Lung (tissue), 12 donors: Measurements from ENCODE around the gene ROBO1. TPM values are rescaled to one million over a fixed set of nuclear protein-coding genes. Genes with fewer than 3 reads are reported as not detected.
"Not testable (repeated sequence)": the region's sequence is repeated elsewhere in the genome, so short reads cannot be mapped to it uniquely, and the experiment has no call there.

Experiments used
- ATAC-seq: fragments of 200-7000 bp; cut with Tn5 transposase; one replicate; pipeline ENCODE4 v1.9.1; 2020; ENCODE audit warnings: moderate number of reproducible peaks; ENCODE audit not compliant: insufficient read depth, low FRiP score
- DNase-seq, 3 donors: peaks; one replicate each; pipeline ENCODE4 v3.0.0-alpha.2; 2013 to 2017
- H3K27ac ChIP-seq, 2 donors: one replicate each; pipeline ENCODE4 v1.5.1; 2013; ENCODE audit warnings: mild to moderate bottlenecking in 2 of 2, moderate library complexity in 2 of 2, control low read depth in 1 of 2, inconsistent platforms in 1 of 2, low read depth in 1 of 2, low read length in 1 of 2
- H3K27me3 ChIP-seq, 3 donors: one replicate each; pipeline ENCODE4 v1.5.1; 2013; ENCODE audit warnings: low read length in 2 of 3; ENCODE audit not compliant: control insufficient read depth in 3 of 3, insufficient read depth in 3 of 3
- H3K36me3 ChIP-seq, 4 donors: one replicate each; pipeline ENCODE4 v1.5.1; 2013; ENCODE audit warnings: low read length in 4 of 4, mild to moderate bottlenecking in 1 of 4, moderate library complexity in 1 of 4; ENCODE audit not compliant: control insufficient read depth in 4 of 4, insufficient read depth in 4 of 4
- H3K4me1 ChIP-seq, 5 donors: one replicate each; pipeline ENCODE4 v1.5.1; 2013; ENCODE audit warnings: low read length in 5 of 5, mild to moderate bottlenecking in 2 of 5, moderate library complexity in 1 of 5; ENCODE audit not compliant: control insufficient read depth in 5 of 5, insufficient read depth in 5 of 5
- H3K4me3 ChIP-seq: one replicate; pipeline ENCODE4 v1.5.1; 2013; ENCODE audit warnings: mild to moderate bottlenecking, control low read depth, moderate library complexity
- H3K9ac ChIP-seq, 2 donors: one replicate each; pipeline ENCODE4 v1.5.1; 2013; ENCODE audit warnings: low read length in 2 of 2, control low read depth in 1 of 2; ENCODE audit not compliant: insufficient read depth in 1 of 2
- H3K9me3 ChIP-seq, 4 donors: one replicate each; pipeline ENCODE4 v1.5.1; 2013; ENCODE audit warnings: low read length in 3 of 4, mild to moderate bottlenecking in 1 of 4, moderate library complexity in 1 of 4; ENCODE audit not compliant: control insufficient read depth in 4 of 4, insufficient read depth in 3 of 4
- WGBS, 2 donors: extraction: QIAGEN DNeasy Blood & Tissue Kit; methylation state at CpG; one replicate each; pipeline ENCODE4 v1.1.7; 2013; 5-methylcytosine and 5-hydroxymethylcytosine counted together
- polyA plus RNA-seq, 2 donors: library from polyadenylated mRNA; stranded (reverse); fragments of 200-250 nt; gene quantifications; one replicate each; pipeline ENCODE4 v1.2.1, GENCODE V29; 2013
- total RNA-seq, 2 donors: library from RNA; depleted of rRNA in 1 of 2; stranded (reverse); fragments of >200 nt in 1 of 2; gene quantifications; one replicate each; pipeline ENCODE4 v1.2.1, GENCODE V29; 2014 to 2021
- TF ChIP-seq, protein P1 (sequence below): IDR thresholded peaks from 2 replicates; pipeline ENCODE4 v1.5.1; 2012; ENCODE audit warnings: mild to moderate bottlenecking; ENCODE audit errors: control extremely low read depth, extremely low read depth
- donor health status: control.
- donor health status: control.
- donor health status: Bipolar disorder and iron deficiency.
- donor health status: healthy.
- donor health status: DM: yes; HTN: yes; CAD: no.

Gene ROBO1
- total and polyA plus RNA-seq, 4 donors, result 2.6 to 72.6 (median 15.7) TPM

DNA sequence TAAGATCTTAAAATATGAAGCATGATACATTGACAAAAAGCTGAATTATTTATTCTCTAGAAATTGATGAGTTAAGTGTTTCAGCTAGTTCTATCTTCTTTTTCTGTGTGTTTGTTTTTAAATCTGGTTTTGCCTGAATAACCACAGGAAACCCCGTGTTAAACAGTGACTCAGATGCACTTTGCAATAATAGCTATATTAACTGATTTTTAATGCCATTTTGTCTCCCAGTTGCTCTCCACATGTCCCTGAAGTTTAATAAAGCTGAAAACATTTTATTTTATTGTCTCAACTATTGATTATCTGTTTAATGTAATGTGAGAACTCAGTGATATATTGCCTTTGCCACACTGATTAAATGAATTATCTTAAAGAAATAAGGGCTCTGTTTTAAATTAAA lies 42.8 kb upstream of the ROBO1 start:
- WGBS, 2 donors, result 53 to 59% methylated on average over 1 of the region's 1 CpG
- H3K36me3 ChIP-seq, result no peaks in the 10 kb centered on the region
- H3K4me3 ChIP-seq, result no peak overlapping the region
- H3K27ac ChIP-seq, result no peak overlapping the region
- H3K27me3 ChIP-seq, result no peaks in the 10 kb centered on the region
- TF ChIP-seq, protein P1, sequence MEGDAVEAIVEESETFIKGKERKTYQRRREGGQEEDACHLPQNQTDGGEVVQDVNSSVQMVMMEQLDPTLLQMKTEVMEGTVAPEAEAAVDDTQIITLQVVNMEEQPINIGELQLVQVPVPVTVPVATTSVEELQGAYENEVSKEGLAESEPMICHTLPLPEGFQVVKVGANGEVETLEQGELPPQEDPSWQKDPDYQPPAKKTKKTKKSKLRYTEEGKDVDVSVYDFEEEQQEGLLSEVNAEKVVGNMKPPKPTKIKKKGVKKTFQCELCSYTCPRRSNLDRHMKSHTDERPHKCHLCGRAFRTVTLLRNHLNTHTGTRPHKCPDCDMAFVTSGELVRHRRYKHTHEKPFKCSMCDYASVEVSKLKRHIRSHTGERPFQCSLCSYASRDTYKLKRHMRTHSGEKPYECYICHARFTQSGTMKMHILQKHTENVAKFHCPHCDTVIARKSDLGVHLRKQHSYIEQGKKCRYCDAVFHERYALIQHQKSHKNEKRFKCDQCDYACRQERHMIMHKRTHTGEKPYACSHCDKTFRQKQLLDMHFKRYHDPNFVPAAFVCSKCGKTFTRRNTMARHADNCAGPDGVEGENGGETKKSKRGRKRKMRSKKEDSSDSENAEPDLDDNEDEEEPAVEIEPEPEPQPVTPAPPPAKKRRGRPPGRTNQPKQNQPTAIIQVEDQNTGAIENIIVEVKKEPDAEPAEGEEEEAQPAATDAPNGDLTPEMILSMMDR, result no peak
- no peak overlapping the region for H3K9ac ChIP-seq
- no peak for ATAC-seq
- H3K4me1 ChIP-seq, result no peaks in the 10 kb centered on the region
- no peak for DNase-seq
- H3K9me3 ChIP-seq, result peaks cover 0 to 3% (median 0%) of the 10 kb centered on the region in 4 donors

DNA sequence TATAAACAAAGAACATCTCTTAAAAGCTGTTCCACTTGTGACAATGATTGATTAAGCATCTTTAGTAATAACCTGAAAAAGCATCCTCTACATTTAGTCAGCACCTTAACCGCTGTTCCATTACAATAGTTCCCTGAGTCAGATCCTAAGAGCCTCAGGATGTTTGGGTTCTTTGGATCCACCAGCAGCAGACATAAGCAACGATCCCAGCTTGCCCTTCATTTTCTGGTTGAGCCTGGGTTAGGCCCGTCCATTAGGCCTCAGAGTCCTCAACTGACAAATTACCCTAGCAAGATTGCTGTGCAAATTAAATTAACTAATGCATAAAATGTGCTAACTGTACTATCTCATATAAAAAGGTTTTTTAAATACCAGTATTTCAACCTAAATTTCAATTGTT lies 42.3 kb upstream of the ROBO1 start:
- DNase-seq (no peak), ATAC-seq (no peak)
- peaks cover 0 to under 1% (median 0%) of the 10 kb centered on the region in 4 donors for H3K9me3 ChIP-seq
- TF ChIP-seq, protein P1, result no peak
- no peak overlapping the region for H3K27ac ChIP-seq
- H3K4me3 ChIP-seq, result no peak overlapping the region
- no peaks in the 10 kb centered on the region for H3K4me1 ChIP-seq
- WGBS, 2 donors, result 82 to 84% methylated on average over 3 of the region's 3 CpGs
- H3K27me3 ChIP-seq, result no peaks in the 10 kb centered on the region
- H3K9ac ChIP-seq, result no peak overlapping the region
- no peaks in the 10 kb centered on the region for H3K36me3 ChIP-seq

DNA sequence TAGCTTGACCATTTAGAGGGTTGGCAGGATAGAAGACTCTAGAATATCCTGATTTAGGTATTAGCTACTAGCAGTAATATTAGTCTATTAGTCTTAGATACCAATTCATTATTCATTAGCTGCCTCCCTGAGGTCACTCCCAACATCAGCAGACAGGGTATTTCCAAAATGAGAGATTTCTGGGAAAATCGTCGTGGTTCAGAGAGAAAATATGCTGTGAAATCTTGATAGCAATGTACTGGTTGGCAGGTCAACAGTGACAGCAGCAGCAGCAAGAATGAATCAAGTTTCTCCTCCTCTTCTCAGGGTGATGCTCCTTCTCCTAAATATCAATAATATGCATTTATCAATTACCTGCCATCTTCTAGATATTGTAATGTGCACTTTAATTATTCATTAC lies 41.3 kb upstream of the ROBO1 start:
- TF ChIP-seq, protein P1, result no peak
- Histone ChIP-seq H3K36me3 (no peaks in the 10 kb centered on the region), H3K4me1 (no peaks in the 10 kb centered on the region), H3K9ac (no peak overlapping the region), H3K27ac (no peak overlapping the region), H3K27me3 (no peaks in the 10 kb centered on the region), H3K9me3 (no peaks in the 10 kb centered on the region), H3K4me3 (no peak overlapping the region)
- WGBS, 2 donors, result 60 to 79% methylated on average over 2 of the region's 2 CpGs
- DNase-seq (no peak), ATAC-seq (no peak)

DNA sequence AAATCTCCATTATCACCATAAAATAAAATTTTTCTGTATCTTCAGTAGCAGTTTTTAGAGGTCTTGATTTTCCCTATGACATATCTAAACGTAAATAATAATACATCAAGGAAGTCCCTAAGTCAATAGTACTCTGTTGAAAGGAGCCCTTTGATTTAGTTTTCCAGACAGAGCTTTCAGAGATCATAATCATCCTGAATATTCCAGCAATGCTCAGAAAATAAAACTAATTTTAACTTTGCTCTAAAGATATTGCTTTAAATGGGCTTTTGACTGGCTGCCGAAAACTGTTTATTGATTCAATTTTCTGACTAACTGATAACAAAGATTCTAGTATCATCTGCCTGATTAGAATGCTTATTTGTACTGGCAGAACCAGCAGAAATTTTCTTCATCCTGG lies 40.7 kb upstream of the ROBO1 start:
- 62 to 75% methylated on average over 2 of the region's 2 CpGs for WGBS, 2 donors
- no peak for DNase-seq
- no peak overlapping the region for H3K27ac ChIP-seq
- ATAC-seq, result no peak
- H3K9ac ChIP-seq, result no peak overlapping the region
- no peaks in the 10 kb centered on the region for H3K9me3 ChIP-seq
- H3K4me1 ChIP-seq, result no peaks in the 10 kb centered on the region
- TF ChIP-seq, protein P1, result no peak
- no peaks in the 10 kb centered on the region for H3K36me3 ChIP-seq
- no peak overlapping the region for H3K4me3 ChIP-seq
- no peaks in the 10 kb centered on the region for H3K27me3 ChIP-seq

DNA sequence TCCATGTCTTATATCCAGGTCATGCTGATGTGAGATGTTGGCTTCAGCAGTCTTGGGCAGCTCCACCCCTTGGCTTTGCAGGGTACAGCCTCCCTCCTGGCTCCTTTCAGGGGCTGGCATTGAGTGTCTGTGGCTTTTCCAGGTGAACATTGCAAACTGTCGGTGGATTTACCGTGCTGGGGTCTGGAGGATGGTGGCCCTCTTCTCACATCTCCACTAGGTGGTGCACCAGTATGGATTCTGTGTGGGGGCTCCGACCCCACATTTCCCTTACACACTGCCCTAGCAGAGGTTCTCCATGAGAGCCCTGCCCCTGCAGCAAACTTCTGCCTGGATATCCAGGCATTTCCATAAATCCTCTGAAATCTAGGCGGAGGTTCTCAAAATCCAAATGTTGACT lies 22.4 kb upstream of the ROBO1 start:
- not testable (repeated sequence) for H3K27ac ChIP-seq, DNase-seq, H3K4me1 ChIP-seq, H3K4me3 ChIP-seq, H3K9ac ChIP-seq, H3K36me3 ChIP-seq, H3K27me3 ChIP-seq, H3K9me3 ChIP-seq, ATAC-seq
- WGBS, 2 donors, result 83 to 87% methylated on average over 4 of the region's 4 CpGs
